ENCODE measurements around the gene PRR16.
"Not testable (repeated sequence)": the region's sequence is repeated elsewhere in the genome, so short reads cannot be mapped to it uniquely, and the experiment has no call there.

PRR16 gene

GRCh38 chr5:120684749-120685415, 220.8 kb downstream of the PRR16 start:
- TF ChIP-seq BHLHE40 (IDR thresholded peaks at IDR 0.05; ENCODE audit: borderline replicate concordance), result no peak
- peak; percentile 28 for DNase-seq (ENCODE audit: extremely low spot score)
- POLR2A ChIA-PET, result no interaction called here
- CTCF ChIA-PET, result no interaction called here

GRCh38 chr5:120690621-120691407, 226.7 kb downstream of the PRR16 start:
- no peak for TF ChIP-seq ELF4 (IDR thresholded peaks at IDR 0.05)
- no peak for TF ChIP-seq CTBP1 (IDR thresholded peaks at IDR 0.05; ENCODE audit: borderline replicate concordance)
- no peak for TF ChIP-seq SP1 (IDR thresholded peaks at IDR 0.05)
- TF ChIP-seq ARNT (IDR thresholded peaks at IDR 0.05), result no peak
- TF ChIP-seq FOXA1 (IDR thresholded peaks at IDR 0.05), result no peak
- no peak for TF ChIP-seq HDGF (IDR thresholded peaks at IDR 0.05; ENCODE audit: borderline replicate concordance)
- TF ChIP-seq SUZ12 (IDR thresholded peaks at IDR 0.05), result no peak
- TF ChIP-seq FOXM1 (IDR thresholded peaks at IDR 0.05; ENCODE audit: borderline replicate concordance), result no peak
- no peak for TF ChIP-seq TARDBP (IDR thresholded peaks at IDR 0.05)
- TF ChIP-seq LEF1 (IDR thresholded peaks at IDR 0.05; ENCODE audit: borderline replicate concordance), result no peak
- TF ChIP-seq L3MBTL2 (conservative IDR thresholded peaks at IDR 0.05), result no peak
- no peak for TF ChIP-seq PKNOX1 (IDR thresholded peaks at IDR 0.05)
- no peak for TF ChIP-seq ZNF384 (IDR thresholded peaks at IDR 0.05)
- no peak for TF ChIP-seq BHLHE40 (IDR thresholded peaks at IDR 0.05; ENCODE audit: borderline replicate concordance)
- ChIA-PET POLR2A (no interaction called here), CTCF (no interaction called here)
- DNase-seq (ENCODE audit: extremely low spot score), result no peak

GRCh38 chr5:120692325-120692724, 228.2 kb downstream of the PRR16 start:
- ChIA-PET POLR2A (no interaction called here), CTCF (no interaction called here)
- no peak for TF ChIP-seq PKNOX1 (IDR thresholded peaks at IDR 0.05)
- no peak for TF ChIP-seq FOXK2 (IDR thresholded peaks at IDR 0.05)
- no peak for TF ChIP-seq LEF1 (IDR thresholded peaks at IDR 0.05; ENCODE audit: borderline replicate concordance)
- no peak for TF ChIP-seq SUZ12 (IDR thresholded peaks at IDR 0.05)
- no peak for TF ChIP-seq ZNF384 (IDR thresholded peaks at IDR 0.05)
- no peak for TF ChIP-seq FOXA1 (IDR thresholded peaks at IDR 0.05)
- no peak for TF ChIP-seq BHLHE40 (IDR thresholded peaks at IDR 0.05; ENCODE audit: borderline replicate concordance)
- TF ChIP-seq HDGF (IDR thresholded peaks at IDR 0.05; ENCODE audit: borderline replicate concordance), result no peak
- no peak for TF ChIP-seq L3MBTL2 (conservative IDR thresholded peaks at IDR 0.05)
- no peak for TF ChIP-seq ARNT (IDR thresholded peaks at IDR 0.05)
- TF ChIP-seq ELF4 (IDR thresholded peaks at IDR 0.05), result no peak
- TF ChIP-seq TARDBP (IDR thresholded peaks at IDR 0.05), result no peak
- TF ChIP-seq NFRKB (IDR thresholded peaks at IDR 0.05), result no peak
- TF ChIP-seq FOXM1 (IDR thresholded peaks at IDR 0.05; ENCODE audit: borderline replicate concordance), result no peak
- no peak for DNase-seq (ENCODE audit: extremely low spot score)

GRCh38 chr5:120695368-120695880, 231.3 kb downstream of the PRR16 start:
- CTCF ChIA-PET, result interaction anchor here (0.7 kb wide), 1 partner anchor 702 kb away, joined by 7 read pairs; no protein-coding TSS in a partner anchor
- POLR2A ChIA-PET, result no interaction called here
- no peak for DNase-seq (ENCODE audit: extremely low spot score)
- TF ChIP-seq FOXM1 (IDR thresholded peaks at IDR 0.05; ENCODE audit: borderline replicate concordance) (no peak), ELF4 (IDR thresholded peaks at IDR 0.05) (no peak), TARDBP (IDR thresholded peaks at IDR 0.05) (no peak), SUZ12 (IDR thresholded peaks at IDR 0.05) (no peak), FOXA1 (IDR thresholded peaks at IDR 0.05) (no peak), ARNT (IDR thresholded peaks at IDR 0.05) (no peak), L3MBTL2 (conservative IDR thresholded peaks at IDR 0.05) (no peak), FOXK2 (IDR thresholded peaks at IDR 0.05) (no peak)

GRCh38 chr5:120697147-120697546, 233.0 kb downstream of the PRR16 start:
- DNase-seq (ENCODE audit: extremely low spot score), result no peak
- CTCF ChIA-PET, result no interaction called here
- POLR2A ChIA-PET, result no interaction called here
- TF ChIP-seq BHLHE40 (IDR thresholded peaks at IDR 0.05; ENCODE audit: borderline replicate concordance) (no peak), ZNF384 (IDR thresholded peaks at IDR 0.05) (no peak), SP1 (IDR thresholded peaks at IDR 0.05) (no peak), L3MBTL2 (conservative IDR thresholded peaks at IDR 0.05) (no peak), NFRKB (IDR thresholded peaks at IDR 0.05) (no peak), FOXM1 (IDR thresholded peaks at IDR 0.05; ENCODE audit: borderline replicate concordance) (no peak)

GRCh38 chr5:120697670-120698327, 233.7 kb downstream of the PRR16 start:
- DNase-seq (ENCODE audit: extremely low spot score); POLR2A ChIA-PET; CTCF ChIA-PET: not testable (repeated sequence)

- CTCF ChIA-PET; DNase-seq (ENCODE audit: extremely low spot score); POLR2A ChIA-PET: not testable (repeated sequence)
Measured at GRCh38 chr5:120700653-120701052, 236.6 kb downstream of the PRR16 start.

- CTCF ChIA-PET; POLR2A ChIA-PET; DNase-seq (ENCODE audit: extremely low spot score): not testable (repeated sequence)
Measured at GRCh38 chr5:120702817-120703538, 238.9 kb downstream of the PRR16 start.

All from HEK293T (cell line).